ENCODE measurements around the gene TTC22.

Gene TTC22

GRCh38 chr1:54800899-54801759, at the start of gene TTC22:
TTC22 (minus strand) TSS chr1:54801323; CDS start chr1:54801163, 160 bp downstream.
- peak; percentile 45 to 65 for DNase-seq (ENCODE audit: low read depth in 2 of 2)

GRCh38 chr1:54850737-54851136, 49.6 kb upstream of the TTC22 start:
- DNase-seq (ENCODE audit: low read depth in 2 of 2): no peak

GRCh38 chr1:54850069-54850730, 49.1 kb upstream of the TTC22 start:
- DNase-seq (ENCODE audit: low read depth in 2 of 2): no peak

DNA sequence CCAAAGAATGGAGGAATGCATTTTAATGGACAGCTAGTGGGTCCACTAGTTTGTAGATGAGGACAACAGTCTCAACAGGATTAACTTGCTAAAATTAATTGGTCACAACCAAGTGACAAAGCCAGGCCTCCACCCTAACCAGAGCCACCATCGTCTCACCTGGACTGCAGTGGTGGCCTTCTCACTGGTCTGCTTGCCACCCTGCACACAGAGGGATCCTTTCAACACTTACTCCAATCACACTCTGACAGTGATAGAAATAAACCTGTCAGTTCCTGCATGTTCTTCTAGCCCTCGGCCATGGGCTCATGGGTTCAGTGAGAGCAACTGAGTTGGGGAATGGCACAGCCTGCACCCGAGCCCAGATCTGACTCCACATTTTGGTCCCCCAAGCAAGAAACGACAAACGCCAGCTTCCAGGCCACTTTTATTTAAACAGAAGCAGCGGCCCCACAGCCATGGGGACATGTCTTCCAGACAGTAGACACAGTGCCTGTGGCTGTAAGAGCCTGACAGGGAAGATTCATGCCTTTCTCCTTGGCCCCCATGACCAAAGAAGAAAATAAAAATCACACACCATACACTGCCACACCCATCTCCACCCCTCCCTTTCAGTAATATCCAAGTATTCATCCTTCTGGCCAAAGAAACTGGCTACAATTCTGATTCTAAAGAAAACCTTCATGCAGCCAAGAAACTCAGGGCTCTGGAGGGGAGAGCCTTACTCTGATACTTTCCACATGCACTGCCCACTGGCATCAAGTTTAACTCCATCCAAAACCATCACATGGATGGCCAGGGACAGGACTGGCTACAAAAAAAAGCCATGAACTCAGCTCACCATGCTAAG, 48.3 kb upstream of the TTC22 start:
- DNase-seq (ENCODE audit: low read depth in 2 of 2): no peak

DNA sequence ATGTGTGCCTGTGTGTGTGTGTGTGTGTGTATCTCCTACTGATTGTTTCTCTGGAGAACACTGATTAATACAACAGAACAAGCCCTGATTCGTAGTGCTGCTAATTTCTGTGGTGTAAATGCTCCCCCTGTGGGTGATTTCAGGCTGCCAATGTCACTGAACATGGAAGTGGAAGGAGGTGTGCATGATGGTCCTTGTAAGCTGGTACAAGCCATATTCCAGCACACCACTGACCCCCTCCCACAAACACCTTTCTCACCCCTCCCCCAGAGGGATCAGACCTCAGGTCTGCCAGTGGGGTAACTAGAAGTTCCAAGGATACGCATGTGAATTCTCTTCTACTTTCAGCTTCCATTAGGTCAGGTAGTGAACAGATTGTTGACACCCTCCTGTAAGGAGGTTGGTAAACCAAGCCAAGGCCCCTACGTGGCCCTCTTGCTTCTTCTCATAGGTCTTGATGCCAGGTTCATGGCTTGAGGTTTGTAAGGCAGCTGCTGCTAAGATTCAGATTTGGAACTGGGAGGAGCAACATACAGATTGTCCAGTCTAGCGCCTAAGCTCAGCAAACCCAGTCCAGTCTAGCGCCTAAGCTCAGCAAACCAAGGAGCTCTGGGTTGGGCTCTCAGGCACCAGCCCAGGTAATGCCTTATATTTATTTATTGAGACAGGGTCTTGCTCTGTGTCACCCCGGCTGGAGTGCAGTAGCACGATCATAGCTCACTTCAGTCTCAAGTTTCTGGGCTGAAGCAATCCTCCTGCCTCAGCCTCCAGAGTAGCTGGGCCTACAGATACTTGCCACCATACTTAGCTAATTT, 47.2 kb upstream of the TTC22 start:
- DNase-seq (ENCODE audit: low read depth in 2 of 2): no peak

- no peak for DNase-seq (ENCODE audit: low read depth in 2 of 2)
Observed at GRCh38 chr1:54846716-54847284, 45.7 kb upstream of the TTC22 start.

DNA sequence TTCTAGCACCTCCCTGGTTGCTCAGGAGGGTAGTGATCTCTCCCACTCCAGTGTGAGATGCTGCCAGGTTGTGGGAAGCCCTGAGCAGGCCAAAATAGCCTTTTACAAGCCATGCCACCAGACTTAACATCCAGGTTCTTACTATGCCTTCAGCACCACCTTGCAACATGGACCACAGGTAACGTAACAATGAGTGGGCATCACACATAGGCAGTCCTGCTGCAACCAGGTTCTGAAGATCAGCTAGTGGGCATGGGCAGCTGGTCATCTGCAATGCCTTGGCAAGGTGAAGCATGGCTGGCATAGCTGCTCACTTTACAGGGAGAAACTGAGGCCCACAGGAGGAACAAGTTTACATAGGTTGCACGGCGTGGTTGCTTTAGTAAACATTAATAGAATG, 45.2 kb upstream of the TTC22 start:
- no peak for DNase-seq (ENCODE audit: low read depth in 2 of 2)

- no peak for DNase-seq (ENCODE audit: low read depth in 2 of 2)
Observed at GRCh38 chr1:54845772-54846171, 44.6 kb upstream of the TTC22 start.

- DNase-seq (ENCODE audit: low read depth in 2 of 2): no peak
Observed at GRCh38 chr1:54844564-54844963, 43.4 kb upstream of the TTC22 start.

- DNase-seq (ENCODE audit: low read depth in 2 of 2): no peak
Observed at GRCh38 chr1:54843449-54843848, 42.3 kb upstream of the TTC22 start.

DNA sequence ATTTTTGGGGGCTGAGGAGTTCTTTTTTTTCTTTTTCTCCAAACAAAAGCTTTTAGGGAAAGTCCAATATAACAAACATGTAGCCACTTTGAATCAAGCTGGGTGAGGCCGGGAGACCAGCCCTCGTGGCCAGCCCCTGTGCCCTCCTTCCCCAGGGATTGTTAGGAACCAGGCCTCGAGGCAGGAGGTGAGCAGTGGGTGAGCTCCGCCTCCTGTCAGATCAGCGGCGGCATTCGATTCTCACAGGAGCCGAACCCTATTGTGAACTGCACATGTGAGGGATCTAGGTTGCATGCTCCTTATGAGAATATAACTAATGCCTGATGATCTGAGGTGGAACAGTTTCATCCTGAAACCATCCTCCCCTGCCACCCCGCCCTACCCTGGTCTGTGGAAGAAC, 41.8 kb upstream of the TTC22 start:
- DNase-seq (ENCODE audit: low read depth in 2 of 2): no peak

- DNase-seq (ENCODE audit: low read depth in 2 of 2): no peak
Observed at GRCh38 chr1:54842206-54842915, 41.2 kb upstream of the TTC22 start.

GRCh38 chr1:54839824-54840223, 38.7 kb upstream of the TTC22 start:
- no peak for DNase-seq (ENCODE audit: low read depth in 2 of 2)

DNA sequence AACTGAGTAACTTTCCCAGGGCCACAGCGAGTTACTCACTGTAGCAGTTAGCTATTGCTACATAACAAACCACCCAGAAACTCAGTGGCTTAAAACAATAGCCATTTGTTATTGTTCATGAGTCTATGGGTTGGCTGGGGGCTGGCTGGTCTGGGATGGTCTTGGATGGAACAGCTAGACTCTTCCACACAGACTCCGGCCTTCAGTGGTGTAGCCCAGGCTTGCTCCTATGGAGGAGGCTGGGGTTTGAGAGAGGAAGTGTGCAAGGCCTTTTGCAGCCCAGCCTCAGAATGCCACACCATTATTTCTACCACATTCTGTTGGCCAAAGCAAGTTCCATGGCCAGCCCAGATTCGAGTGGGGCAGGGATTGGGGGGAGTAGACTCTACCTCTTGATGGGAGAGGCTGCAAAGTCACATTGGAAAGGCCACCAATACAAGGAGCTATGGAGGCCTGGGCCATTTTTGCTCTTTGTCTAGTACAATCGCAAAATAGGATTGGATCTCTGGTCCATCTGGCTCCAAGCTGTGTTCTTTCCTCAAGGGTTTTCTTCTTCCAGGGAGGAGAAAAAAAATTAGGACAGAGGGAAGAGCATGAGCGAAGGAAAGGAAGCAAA, 37.5 kb upstream of the TTC22 start:
- no peak for DNase-seq (ENCODE audit: low read depth in 2 of 2)

DNA sequence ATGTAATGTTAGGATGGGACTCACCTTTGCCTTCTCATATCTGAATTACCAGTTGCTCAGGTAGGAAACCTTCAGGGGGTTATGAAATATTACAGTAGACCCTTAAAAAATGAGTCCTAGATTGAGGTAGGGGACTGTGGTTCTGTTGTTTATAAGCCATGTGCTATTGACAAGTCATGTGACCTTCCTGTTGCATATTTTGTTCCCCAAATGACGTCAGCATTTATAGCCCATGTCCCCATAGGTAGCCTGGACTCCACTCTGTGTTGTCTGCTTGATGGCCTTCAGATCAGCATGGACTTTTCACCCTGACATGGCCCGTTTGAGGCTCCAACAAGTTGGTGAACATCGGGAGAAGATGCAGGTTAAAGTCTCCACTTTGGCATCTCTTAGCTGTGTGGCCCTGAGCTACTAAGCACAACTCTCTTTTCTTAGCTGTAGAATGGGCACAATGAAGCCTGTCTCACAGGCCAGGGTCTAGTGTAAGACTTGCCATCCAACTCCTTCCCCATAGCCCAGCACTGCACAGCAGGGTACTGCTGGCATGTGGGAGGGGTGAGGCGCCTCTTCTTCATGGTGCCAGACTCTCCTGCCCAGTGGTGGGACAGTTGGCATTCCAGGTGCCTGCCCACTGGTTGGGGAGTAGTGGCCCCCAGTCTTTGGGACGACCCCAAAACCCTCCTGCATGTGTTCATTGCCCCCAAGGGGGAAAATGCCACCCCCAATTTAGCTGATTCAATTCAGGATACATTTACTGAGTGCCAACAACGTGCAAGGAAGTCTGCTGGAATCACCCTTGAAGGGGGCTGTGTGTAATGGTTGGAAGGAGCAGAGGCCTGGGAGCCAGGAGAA, 36.1 kb upstream of the TTC22 start:
- DNase-seq (ENCODE audit: low read depth in 2 of 2): no peak

DNA sequence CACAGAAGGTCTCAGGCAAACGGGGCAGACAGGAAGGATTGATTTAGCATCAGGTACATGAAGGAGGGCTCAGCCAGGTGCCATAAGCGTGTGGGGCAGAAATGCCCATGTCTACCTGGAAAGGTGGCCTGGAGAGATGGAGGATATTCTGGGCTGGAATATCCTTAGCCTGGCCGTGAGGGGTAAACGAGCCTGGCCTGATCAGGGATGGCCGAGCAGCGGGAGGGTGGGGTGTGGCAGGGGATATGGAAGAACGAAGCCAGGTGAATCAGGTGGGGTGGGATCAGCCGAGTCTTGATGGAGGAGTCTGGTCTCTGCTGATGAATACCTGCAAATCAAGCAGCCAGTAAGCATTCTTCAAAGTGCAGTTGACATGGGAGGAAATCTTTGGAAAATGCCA, 35.5 kb upstream of the TTC22 start:
- no peak for DNase-seq (ENCODE audit: low read depth in 2 of 2)

- no peak for DNase-seq (ENCODE audit: low read depth in 2 of 2)
Observed at GRCh38 chr1:54835970-54836369, 34.8 kb upstream of the TTC22 start.

- no peak for DNase-seq (ENCODE audit: low read depth in 2 of 2)
Observed at GRCh38 chr1:54835131-54835898, 34.2 kb upstream of the TTC22 start.
